Astrocyte of the cerebellum (primary cell): ENCODE measurements around the gene DNAH8.

ENCODE experiments used
- DNase-seq: peaks from one replicate; pipeline ENCODE4 v3.0.0-alpha.2; 2011; ENCODE audit warnings: low read depth
- H3K4me3 ChIP-seq: 2 replicates; pipeline ENCODE4 v1.5.1; 2011; ENCODE audit warnings: mild to moderate bottlenecking, low read depth, low read length, moderate library complexity
- CTCF ChIP-seq: IDR thresholded peaks from 2 replicates; pipeline ENCODE4 v1.5.1; 2012; ENCODE audit warnings: low read length, low read depth, moderate library complexity, mild to moderate bottlenecking; ENCODE audit errors: missing control alignments
- in situ Hi-C: cut with HindIII; loops from 2 replicates; pipeline ENCODE4 v1.10.0; 2017; ENCODE audit warnings: low sequenced_read_pairs

Gene DNAH8

GRCh38 chr6:38715016-38715689 lies at the start of gene DNAH8:
DNAH8 (plus strand) TSS chr6:38715311; CDS start chr6:38722810, 7,499 bp downstream.
- DNase-seq = no peak
- in situ Hi-C loops = no loop called here
- peak within 1 kb of the TSS; percentile 36 for H3K4me3 ChIP-seq
- no peak for TF ChIP-seq CTCF

GRCh38 chr6:38671885-38672467 lies 43.1 kb upstream of the DNAH8 start:
- peak; percentile 64 for DNase-seq
- in situ Hi-C loops = no loop called here
- no peak overlapping the region for H3K4me3 ChIP-seq
- peak; percentile 81 for TF ChIP-seq CTCF

GRCh38 chr6:38673397-38674165 lies 41.5 kb upstream of the DNAH8 start:
- no peak for TF ChIP-seq CTCF
- no peak overlapping the region for H3K4me3 ChIP-seq
- no peak for DNase-seq
- in situ Hi-C loops = no loop called here

GRCh38 chr6:38676236-38676973 lies 38.7 kb upstream of the DNAH8 start:
- H3K4me3 ChIP-seq = no peak overlapping the region
- no peak for TF ChIP-seq CTCF
- in situ Hi-C loops = no loop called here
- no peak for DNase-seq

- in situ Hi-C loops = no loop called here
- no peak for DNase-seq
- H3K4me3 ChIP-seq = no peak overlapping the region
- TF ChIP-seq CTCF = no peak
Observed at GRCh38 chr6:38676974-38677544, 38.1 kb upstream of the DNAH8 start.
